ENCODE measurements around the gene KIFC1. TPM values are rescaled to one million over a fixed set of nuclear protein-coding genes. Genes with fewer than 3 reads are reported as not detected.

The KIFC1 gene
- total RNA-seq, 2 donors from 2014 or later: 56.6 to 94.3 TPM

DNA sequence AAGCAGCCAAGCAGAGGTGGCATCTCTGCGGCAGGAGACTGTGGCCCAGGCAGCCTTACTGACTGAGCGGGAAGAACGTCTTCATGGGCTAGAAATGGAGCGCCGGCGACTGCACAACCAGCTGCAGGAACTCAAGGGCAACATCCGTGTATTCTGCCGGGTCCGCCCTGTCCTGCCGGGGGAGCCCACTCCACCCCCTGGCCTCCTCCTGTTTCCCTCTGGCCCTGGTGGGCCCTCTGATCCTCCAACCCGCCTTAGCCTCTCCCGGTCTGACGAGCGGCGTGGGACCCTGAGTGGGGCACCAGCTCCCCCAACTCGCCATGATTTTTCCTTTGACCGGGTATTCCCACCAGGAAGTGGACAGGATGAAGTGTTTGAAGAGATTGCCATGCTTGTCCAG lies 13.3 kb downstream of the KIFC1 start:
- Mint-ChIP-seq H3K27me3 (ENCODE audit: insufficient read depth) (no peaks in the 10 kb centered on the region), H3K9me3 (no peaks in the 10 kb centered on the region), H3K4me3 (no peak overlapping the region), H3K27ac (no peak overlapping the region), H3K36me3 (ENCODE audit: low read depth) (peaks cover 54% of the 10 kb centered on the region), H3K4me1 (peaks cover 6% of the 10 kb centered on the region)
- Histone ChIP-seq H3K27ac (ENCODE audit: low read depth, low read length) (no peak overlapping the region), H3K9ac (ENCODE audit: extremely low read depth, low read length, poor library complexity, severe bottlenecking) (no peak overlapping the region), H3K4me3 (ENCODE audit: low read length) (no peak overlapping the region), H3K4me1 (ENCODE audit: control insufficient read depth, insufficient read depth, low read length) (no peaks in the 10 kb centered on the region), H3K9me3 (ENCODE audit: control insufficient read depth, low read length) (no peaks in the 10 kb centered on the region), H3K27me3 (ENCODE audit: control insufficient read depth, insufficient read depth, low read length, poor library complexity, severe bottlenecking) (no peaks in the 10 kb centered on the region), H3K36me3 (ENCODE audit: control insufficient read depth, insufficient read depth, low read length) (peaks cover 78% of the 10 kb centered on the region)
- no peak for DNase-seq
- TF ChIP-seq, protein P1, sequence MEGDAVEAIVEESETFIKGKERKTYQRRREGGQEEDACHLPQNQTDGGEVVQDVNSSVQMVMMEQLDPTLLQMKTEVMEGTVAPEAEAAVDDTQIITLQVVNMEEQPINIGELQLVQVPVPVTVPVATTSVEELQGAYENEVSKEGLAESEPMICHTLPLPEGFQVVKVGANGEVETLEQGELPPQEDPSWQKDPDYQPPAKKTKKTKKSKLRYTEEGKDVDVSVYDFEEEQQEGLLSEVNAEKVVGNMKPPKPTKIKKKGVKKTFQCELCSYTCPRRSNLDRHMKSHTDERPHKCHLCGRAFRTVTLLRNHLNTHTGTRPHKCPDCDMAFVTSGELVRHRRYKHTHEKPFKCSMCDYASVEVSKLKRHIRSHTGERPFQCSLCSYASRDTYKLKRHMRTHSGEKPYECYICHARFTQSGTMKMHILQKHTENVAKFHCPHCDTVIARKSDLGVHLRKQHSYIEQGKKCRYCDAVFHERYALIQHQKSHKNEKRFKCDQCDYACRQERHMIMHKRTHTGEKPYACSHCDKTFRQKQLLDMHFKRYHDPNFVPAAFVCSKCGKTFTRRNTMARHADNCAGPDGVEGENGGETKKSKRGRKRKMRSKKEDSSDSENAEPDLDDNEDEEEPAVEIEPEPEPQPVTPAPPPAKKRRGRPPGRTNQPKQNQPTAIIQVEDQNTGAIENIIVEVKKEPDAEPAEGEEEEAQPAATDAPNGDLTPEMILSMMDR (conservative IDR thresholded peaks at IDR 0.05): no peak
- WGBS, 2 experiments (ENCODE audit: insufficient coverage in 1 of 2, insufficient read length in 1 of 2): 97 to 100% methylated on average over 6 to 17 of the region's 17 CpGs

DNA sequence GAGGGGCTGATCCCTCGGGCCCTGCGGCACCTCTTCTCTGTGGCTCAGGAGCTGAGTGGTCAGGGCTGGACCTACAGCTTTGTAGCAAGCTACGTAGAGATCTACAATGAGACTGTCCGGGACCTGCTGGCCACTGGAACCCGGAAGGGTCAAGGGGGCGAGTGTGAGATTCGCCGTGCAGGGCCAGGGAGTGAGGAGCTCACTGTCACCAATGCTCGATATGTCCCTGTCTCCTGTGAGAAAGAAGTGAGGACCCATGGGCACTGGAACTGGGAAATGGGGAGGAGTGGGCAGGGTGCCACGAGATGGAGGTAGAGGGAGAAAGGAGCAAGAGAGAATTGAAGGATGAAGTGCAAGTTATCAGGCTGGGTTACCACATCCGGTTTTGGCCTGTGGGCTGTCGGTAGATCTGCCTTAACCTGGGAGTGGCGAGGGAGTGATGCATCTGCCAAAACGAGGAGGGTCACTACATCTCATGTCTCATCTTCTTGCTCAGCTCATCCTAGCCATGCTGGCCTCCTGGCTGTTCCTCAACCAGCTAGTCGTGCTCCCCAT lies 13.8 kb downstream of the KIFC1 start:
- H3K27ac Mint-ChIP-seq: no peak overlapping the region
- Histone ChIP-seq H3K27me3 (ENCODE audit: control insufficient read depth, insufficient read depth, low read length, poor library complexity, severe bottlenecking) (no peaks in the 10 kb centered on the region), H3K4me3 (ENCODE audit: low read length) (no peak overlapping the region), H3K9me3 (ENCODE audit: control insufficient read depth, low read length) (no peaks in the 10 kb centered on the region), H3K4me1 (ENCODE audit: control insufficient read depth, insufficient read depth, low read length) (no peaks in the 10 kb centered on the region), H3K27ac (ENCODE audit: low read depth, low read length) (no peak overlapping the region), H3K36me3 (ENCODE audit: control insufficient read depth, insufficient read depth, low read length) (peaks cover 72% of the 10 kb centered on the region), H3K9ac (ENCODE audit: extremely low read depth, low read length, poor library complexity, severe bottlenecking) (no peak overlapping the region)
- TF ChIP-seq, protein P1 (conservative IDR thresholded peaks at IDR 0.05): no peak
- no peaks in the 10 kb centered on the region for H3K27me3 Mint-ChIP-seq (ENCODE audit: insufficient read depth)
- peaks cover 6% of the 10 kb centered on the region for H3K4me1 Mint-ChIP-seq
- 93 to 95% methylated on average over 13 to 15 of the region's 15 CpGs for WGBS, 2 experiments (ENCODE audit: insufficient coverage in 1 of 2, insufficient read length in 1 of 2)
- no peak for DNase-seq
- H3K9me3 Mint-ChIP-seq: no peaks in the 10 kb centered on the region
- peaks cover 48% of the 10 kb centered on the region for H3K36me3 Mint-ChIP-seq (ENCODE audit: low read depth)
- H3K4me3 Mint-ChIP-seq: no peak overlapping the region

DNA sequence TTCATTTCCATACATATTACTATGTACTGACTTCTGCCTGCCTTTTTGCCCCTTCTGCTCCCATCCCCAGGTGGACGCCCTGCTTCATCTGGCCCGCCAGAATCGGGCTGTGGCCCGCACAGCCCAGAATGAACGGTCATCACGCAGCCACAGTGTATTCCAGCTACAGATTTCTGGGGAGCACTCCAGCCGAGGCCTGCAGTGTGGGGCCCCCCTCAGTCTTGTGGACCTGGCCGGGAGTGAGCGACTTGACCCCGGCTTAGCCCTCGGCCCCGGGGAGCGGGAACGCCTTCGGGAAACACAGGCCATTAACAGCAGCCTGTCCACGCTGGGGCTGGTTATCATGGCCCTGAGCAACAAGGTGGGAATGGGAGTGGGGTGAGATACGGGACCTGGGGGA lies 14.5 kb downstream of the KIFC1 start:
- Histone ChIP-seq H3K4me3 (ENCODE audit: low read length) (no peak overlapping the region), H3K9me3 (ENCODE audit: control insufficient read depth, low read length) (no peaks in the 10 kb centered on the region), H3K36me3 (ENCODE audit: control insufficient read depth, insufficient read depth, low read length) (peaks cover 66% of the 10 kb centered on the region), H3K9ac (ENCODE audit: extremely low read depth, low read length, poor library complexity, severe bottlenecking) (no peak overlapping the region), H3K27ac (ENCODE audit: low read depth, low read length) (no peak overlapping the region), H3K4me1 (ENCODE audit: control insufficient read depth, insufficient read depth, low read length) (no peaks in the 10 kb centered on the region), H3K27me3 (ENCODE audit: control insufficient read depth, insufficient read depth, low read length, poor library complexity, severe bottlenecking) (no peaks in the 10 kb centered on the region)
- 95 to 100% methylated on average over 4 to 17 of the region's 17 CpGs for WGBS, 2 experiments (ENCODE audit: insufficient coverage in 1 of 2, insufficient read length in 1 of 2)
- no peak overlapping the region for H3K4me3 Mint-ChIP-seq
- no peaks in the 10 kb centered on the region for H3K9me3 Mint-ChIP-seq
- H3K27me3 Mint-ChIP-seq (ENCODE audit: insufficient read depth): no peaks in the 10 kb centered on the region
- peaks cover 6% of the 10 kb centered on the region for H3K4me1 Mint-ChIP-seq
- DNase-seq: no peak
- H3K27ac Mint-ChIP-seq: no peak overlapping the region
- peaks cover 48% of the 10 kb centered on the region for H3K36me3 Mint-ChIP-seq (ENCODE audit: low read depth)
- TF ChIP-seq, protein P1 (conservative IDR thresholded peaks at IDR 0.05): no peak

All from endodermal cell (in vitro differentiated cells).